Activated CD4-positive, alpha-beta T cell treated with anti-CD3 and anti-CD28 coated beads for 36 hours (primary cell): ENCODE results near the gene ACOT6. TPM values are rescaled to one million over a fixed set of nuclear protein-coding genes. Genes with fewer than 3 reads are reported as not detected.
A peak's percentile ranks its signal among the peaks of the same experiment; 100 is the strongest.
"Not testable (repeated sequence)": the region's sequence is repeated elsewhere in the genome, so short reads cannot be mapped to it uniquely, and the experiment has no call there.

ENCODE experiments used
- ATAC-seq: fragments of 200-7000 bp; cut with Tn5 transposase; one replicate; pipeline ENCODE4 v1.10.0; 2021; ENCODE audit warnings: mild to moderate bottlenecking, moderate library complexity
- CTCF ChIA-PET: fragments of 350-600 bp; sonication (Branson Sonifier 250); formaldehyde crosslinking; loops from one replicate; lab custom pipeline; 2021; ENCODE audit warnings: antibody characterized with exemption; lab: Charles Lee
- POLR2A ChIA-PET: fragments of 350-600 bp; sonication (Branson Sonifier 250); formaldehyde crosslinking; loops from one replicate; lab custom pipeline; 2021; ENCODE audit warnings: antibody characterized with exemption, inconsistent platforms; lab: Charles Lee
- DNase-seq: peaks from one replicate; pipeline ENCODE4 v3.0.0-alpha.2; 2020
- H3K27ac Mint-ChIP-seq: one replicate; pipeline ENCODE4 v1.8.0; 2021; ENCODE audit warnings: mixed read lengths
- H3K27me3 Mint-ChIP-seq: one replicate; pipeline ENCODE4 v1.8.0; 2021; ENCODE audit warnings: mixed read lengths
- H3K36me3 Mint-ChIP-seq: one replicate; pipeline ENCODE4 v1.8.0; 2021; ENCODE audit warnings: low read depth, mixed read lengths
- H3K4me1 Mint-ChIP-seq: one replicate; pipeline ENCODE4 v1.8.0; 2021; ENCODE audit warnings: mixed read lengths
- H3K4me3 Mint-ChIP-seq: one replicate; pipeline ENCODE4 v1.8.0; 2021; ENCODE audit warnings: mild to moderate bottlenecking, moderate library complexity, mixed read lengths
- H3K9me3 Mint-ChIP-seq: one replicate; pipeline ENCODE4 v1.8.0; 2021; ENCODE audit warnings: low read depth, mixed read lengths
- intact Hi-C, 2 experiments: fragments of 100-400 bp; cut with DNase I in 1 of 2; cut with micrococcal nuclease in 1 of 2; formaldehyde crosslinking; loops; one replicate each; pipeline versions ENCODE4 v1.14.2 to v1.15.1; 2022 to 2024; cut with DNase I, micrococcal nuclease
- total RNA-seq, 2 experiments: library from RNA; stranded (reverse); gene quantifications; one replicate each; pipeline ENCODE4 v1.2.3, GENCODE V29; 2021

The ACOT6 gene
- total RNA-seq, 2 experiments from 2014 or later, result 0.18 TPM; not detected in 1

DNA sequence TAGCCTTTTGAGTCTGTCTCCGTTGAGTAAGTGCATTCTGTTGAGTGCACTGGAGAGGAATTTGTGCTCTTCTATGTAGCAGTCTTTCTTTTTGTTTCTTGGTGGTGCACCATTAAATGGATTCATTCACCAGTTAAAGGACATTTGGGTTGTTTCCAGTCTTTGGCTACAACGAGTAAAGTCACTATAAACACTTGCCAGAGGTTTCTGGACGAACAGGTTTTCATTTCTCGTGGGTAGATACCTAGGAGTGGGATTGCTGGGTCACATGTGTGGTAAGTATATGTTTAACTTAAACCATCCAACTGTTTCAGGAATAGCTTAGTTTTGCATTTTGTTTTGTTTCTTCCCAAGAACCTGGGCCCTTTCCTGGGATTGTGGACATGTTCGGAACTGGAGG is 39.3 kb upstream of the ACOT6 start:
- ATAC-seq, result not testable (repeated sequence)

GRCh38 chr14:73573740-73574139 is 38.6 kb upstream of the ACOT6 start:
- Mint-ChIP-seq H3K36me3 (peaks cover 13% of the 10 kb centered on the region), H3K4me1 (peaks cover 15% of the 10 kb centered on the region)
- H3K27ac Mint-ChIP-seq, DNase-seq, H3K27me3 Mint-ChIP-seq, intact Hi-C loops, H3K4me3 Mint-ChIP-seq, H3K9me3 Mint-ChIP-seq, ATAC-seq, POLR2A ChIA-PET: not testable (repeated sequence)
- CTCF ChIA-PET, result interaction anchor here (1.1 kb wide), 1 partner anchor 80 kb away, joined by 3 read pairs; no protein-coding TSS in a partner anchor

More for the DNA sequence above, 39.3 kb upstream of the ACOT6 start:
- H3K4me3 Mint-ChIP-seq, DNase-seq, POLR2A ChIA-PET, H3K27ac Mint-ChIP-seq, intact Hi-C loops, CTCF ChIA-PET, H3K27me3 Mint-ChIP-seq, H3K9me3 Mint-ChIP-seq: not testable (repeated sequence)
- peaks cover 20% of the 10 kb centered on the region for H3K36me3 Mint-ChIP-seq
- H3K4me1 Mint-ChIP-seq, result peaks cover 20% of the 10 kb centered on the region

- H3K9me3 Mint-ChIP-seq, ATAC-seq, H3K27me3 Mint-ChIP-seq, H3K27ac Mint-ChIP-seq, H3K4me3 Mint-ChIP-seq, POLR2A ChIA-PET, DNase-seq, intact Hi-C loops: not testable (repeated sequence)
- Mint-ChIP-seq H3K4me1 (peaks cover 15% of the 10 kb centered on the region), H3K36me3 (peaks cover 12% of the 10 kb centered on the region)
- CTCF ChIA-PET, result interaction anchor here (1.1 kb wide), 1 partner anchor 80 kb away, joined by 3 read pairs; no protein-coding TSS in a partner anchor
These were observed 38.1 kb upstream of the ACOT6 start for GRCh38 chr14:73574251-73574650.

GRCh38 chr14:73576391-73576790 is 35.9 kb upstream of the ACOT6 start:
- H3K27ac Mint-ChIP-seq, result no peak overlapping the region
- peaks cover 11% of the 10 kb centered on the region for H3K36me3 Mint-ChIP-seq
- ATAC-seq, result no peak
- H3K9me3 Mint-ChIP-seq, result no peaks in the 10 kb centered on the region
- intact Hi-C loops, result no loop called here
- CTCF ChIA-PET, result interaction anchor here (1.1 to 1.9 kb wide), 2 partner anchors 9 to 11 kb away, joined by 3 to 5 read pairs; no protein-coding TSS in a partner anchor
- DNase-seq, result no peak
- peaks cover 6% of the 10 kb centered on the region for H3K4me1 Mint-ChIP-seq
- H3K27me3 Mint-ChIP-seq, result no peaks in the 10 kb centered on the region
- POLR2A ChIA-PET, result no interaction called here
- no peak overlapping the region for H3K4me3 Mint-ChIP-seq

- H3K36me3 Mint-ChIP-seq, result peaks cover 11% of the 10 kb centered on the region
- POLR2A ChIA-PET, H3K27me3 Mint-ChIP-seq, ATAC-seq, intact Hi-C loops, H3K4me3 Mint-ChIP-seq, DNase-seq, H3K9me3 Mint-ChIP-seq, H3K27ac Mint-ChIP-seq, H3K4me1 Mint-ChIP-seq: not testable (repeated sequence)
- CTCF ChIA-PET, result interaction anchor here (0.5 to 1.9 kb wide), 2 partner anchors 10 to 105 kb away, joined by 5 to 6 read pairs; no protein-coding TSS in a partner anchor
These were observed 35.1 kb upstream of the ACOT6 start for GRCh38 chr14:73577214-73577613.

GRCh38 chr14:73582102-73582979 is 30.0 kb upstream of the ACOT6 start:
- H3K4me1 Mint-ChIP-seq, H3K27ac Mint-ChIP-seq, DNase-seq, POLR2A ChIA-PET, H3K9me3 Mint-ChIP-seq, H3K36me3 Mint-ChIP-seq, intact Hi-C loops, H3K4me3 Mint-ChIP-seq, CTCF ChIA-PET, H3K27me3 Mint-ChIP-seq, ATAC-seq: not testable (repeated sequence)

DNA sequence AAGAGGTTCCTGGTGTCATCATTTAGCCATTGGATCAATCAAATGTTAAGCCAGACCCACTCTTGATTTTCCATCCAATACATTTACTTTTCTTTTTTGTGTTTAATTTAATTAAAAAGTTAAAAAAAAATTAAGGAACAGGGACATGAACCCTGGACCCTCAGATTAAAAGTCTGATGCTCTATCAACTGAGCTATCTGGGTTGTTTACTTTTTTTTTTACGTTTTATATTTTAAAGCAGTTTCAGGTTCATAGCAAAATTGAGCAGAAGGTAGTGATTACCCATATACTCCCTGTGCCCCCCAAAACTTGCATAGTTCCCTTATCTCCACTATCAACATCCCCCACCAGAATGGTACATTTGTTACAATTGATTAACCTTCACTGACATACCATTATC is 23.6 kb upstream of the ACOT6 start:
- POLR2A ChIA-PET, result no interaction called here
- H3K9me3 Mint-ChIP-seq, result no peaks in the 10 kb centered on the region
- DNase-seq (no peak), ATAC-seq (no peak)
- intact Hi-C loops, result no loop called here
- H3K4me1 Mint-ChIP-seq, result peaks cover 8% of the 10 kb centered on the region
- peaks cover under 1% of the 10 kb centered on the region for H3K36me3 Mint-ChIP-seq
- no peak overlapping the region for H3K27ac Mint-ChIP-seq
- H3K27me3 Mint-ChIP-seq, result no peaks in the 10 kb centered on the region
- CTCF ChIA-PET, result interaction anchor here (0.6 to 1.8 kb wide), 4 partner anchors 18 to 79 kb away, joined by 3 to 12 read pairs (median 4); no protein-coding TSS in a partner anchor
- H3K4me3 Mint-ChIP-seq, result no peak overlapping the region

DNA sequence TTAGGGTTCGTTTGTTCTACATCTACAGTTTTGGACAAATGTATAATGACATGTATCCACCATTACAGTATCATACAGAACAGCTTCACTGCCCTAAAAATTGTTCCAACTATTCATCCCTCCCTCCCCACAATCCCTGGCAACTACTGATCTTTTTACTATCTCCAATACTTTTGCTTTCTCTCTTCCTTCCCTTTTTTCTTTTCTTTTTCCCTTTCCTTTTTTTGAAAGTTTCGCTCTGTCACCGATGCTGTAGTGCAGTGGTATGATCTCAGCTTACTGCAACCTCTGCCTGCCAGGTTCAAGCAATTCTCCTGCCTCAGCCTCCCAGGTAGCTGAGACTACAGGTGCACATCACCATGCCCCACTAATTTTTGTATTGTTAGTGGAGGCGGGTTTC is 23.2 kb upstream of the ACOT6 start:
- H3K27me3 Mint-ChIP-seq, result no peaks in the 10 kb centered on the region
- ChIA-PET CTCF (interaction anchor here (0.5 to 1.8 kb wide), 9 partner anchors 19 to 345 kb away, joined by 3 to 12 read pairs (median 4); partner anchors contain the start of gene ACOT6), POLR2A (interaction anchor here (0.6 kb wide), 1 partner anchor 18 kb away, joined by 5 read pairs; no protein-coding TSS in a partner anchor)
- H3K36me3 Mint-ChIP-seq, result peaks cover 2% of the 10 kb centered on the region
- intact Hi-C loops, result no loop called here
- no peaks in the 10 kb centered on the region for H3K9me3 Mint-ChIP-seq
- no peak overlapping the region for H3K27ac Mint-ChIP-seq
- H3K4me3 Mint-ChIP-seq, result no peak overlapping the region
- peaks cover 9% of the 10 kb centered on the region for H3K4me1 Mint-ChIP-seq
- ATAC-seq, result no peak
- DNase-seq, result no peak

DNA sequence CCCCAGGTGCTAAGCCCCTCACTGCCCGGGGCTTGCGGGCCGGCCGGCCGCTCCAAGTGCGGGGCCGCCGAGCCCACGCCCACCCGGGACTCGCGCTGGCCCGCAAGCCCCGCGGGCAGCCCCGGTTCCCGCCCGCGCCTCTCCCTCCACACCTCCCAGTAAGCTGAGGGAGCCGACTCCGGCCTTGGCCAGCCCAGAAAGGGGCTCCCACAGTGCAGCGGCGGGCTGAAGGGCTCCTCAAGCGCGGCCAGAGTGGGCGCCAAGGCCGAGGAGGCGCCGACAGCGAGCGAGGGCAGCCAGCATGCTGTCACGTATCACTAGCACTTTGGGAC is 21.7 kb upstream of the ACOT6 start:
- DNase-seq, H3K36me3 Mint-ChIP-seq, intact Hi-C loops, ATAC-seq, H3K4me1 Mint-ChIP-seq, H3K4me3 Mint-ChIP-seq, H3K9me3 Mint-ChIP-seq, H3K27ac Mint-ChIP-seq, H3K27me3 Mint-ChIP-seq: not testable (repeated sequence)
- ChIA-PET CTCF (interaction anchor here (0.6 to 1.8 kb wide), 7 partner anchors 9 to 421 kb away, joined by 3 to 12 read pairs (median 4); no protein-coding TSS in a partner anchor), POLR2A (interaction anchor here (0.6 to 1.0 kb wide), 2 partner anchors 20 to 36 kb away, joined by 3 to 4 read pairs; no protein-coding TSS in a partner anchor)

DNA sequence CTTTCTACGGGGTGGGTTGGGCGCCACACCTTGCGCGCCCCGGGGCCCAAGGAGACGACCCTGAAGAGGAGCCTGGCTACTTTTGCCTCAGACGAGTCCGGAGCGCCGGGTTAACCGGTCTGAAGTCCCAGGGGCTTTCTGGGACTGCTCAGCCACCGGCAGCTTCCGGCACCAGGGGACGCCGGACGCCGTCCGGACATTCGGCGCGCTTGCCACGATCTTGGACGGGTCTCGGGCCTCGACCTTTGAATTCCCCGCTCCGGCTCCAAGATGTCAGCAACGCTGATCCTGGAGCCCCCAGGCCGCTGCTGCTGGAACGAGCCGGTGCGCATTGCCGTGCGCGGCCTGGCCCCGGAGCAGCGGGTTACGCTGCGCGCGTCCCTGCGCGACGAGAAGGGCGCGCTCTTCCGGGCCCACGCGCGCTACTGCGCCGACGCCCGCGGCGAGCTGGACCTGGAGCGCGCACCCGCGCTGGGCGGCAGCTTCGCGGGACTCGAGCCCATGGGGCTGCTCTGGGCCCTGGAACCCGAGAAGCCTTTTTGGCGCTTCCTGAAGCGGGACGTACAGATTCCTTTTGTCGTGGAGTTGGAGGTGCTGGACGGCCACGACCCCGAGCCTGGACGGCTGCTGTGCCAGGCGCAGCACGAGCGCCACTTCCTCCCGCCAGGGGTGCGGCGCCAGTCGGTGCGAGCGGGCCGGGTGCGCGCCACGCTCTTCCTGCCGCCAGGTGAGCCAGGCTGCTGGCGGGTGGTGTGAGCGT is 20.4 kb upstream of the ACOT6 start, which contains the start of gene ACOT4:
ACOT4 (plus strand) TSS at position 184 of the 760 bp plus-strand sequence; CDS start at position 271, 87 bp downstream.
- Mint-ChIP-seq H3K36me3 (peaks cover 2% of the 10 kb centered on the region), H3K4me1 (peaks cover 9% of the 10 kb centered on the region), H3K27me3 (no peaks in the 10 kb centered on the region), H3K9me3 (no peaks in the 10 kb centered on the region), H3K4me3 (peak within 1 kb of the TSS; percentile 65), H3K27ac (peak within 1 kb of the TSS; percentile 56)
- ChIA-PET POLR2A (interaction anchor here (1.0 kb wide), 3 partner anchors 21 to 24 kb away, joined by 3 to 4 read pairs (median 3); partner anchors contain the start of gene ACOT2), CTCF (interaction anchor here (1.4 kb wide), 2 partner anchors 14 to 21 kb away, joined by 5 to 6 read pairs; no protein-coding TSS in a partner anchor)
- ATAC-seq, result peak; percentile 85
- peak; percentile 69 for DNase-seq
- intact Hi-C loops, result loop anchor here in 1 of 2 experiments (1.0 to 2.0 kb wide), 3 partner anchors 20 to 41 kb away; partner anchors contain the start of genes ACOT2 and ACOT6

- Mint-ChIP-seq H3K4me3 (no peak overlapping the region), H3K4me1 (peaks cover 9% of the 10 kb centered on the region), H3K36me3 (peaks cover 2% of the 10 kb centered on the region), H3K27ac (no peak overlapping the region), H3K27me3 (no peaks in the 10 kb centered on the region), H3K9me3 (no peaks in the 10 kb centered on the region)
- CTCF ChIA-PET, result interaction anchor here (1.2 kb wide), 1 partner anchor 24 kb away, joined by 3 read pairs; no protein-coding TSS in a partner anchor
- POLR2A ChIA-PET, result no interaction called here
- intact Hi-C loops, result no loop called here
- DNase-seq (no peak), ATAC-seq (no peak)
These were observed 17.8 kb upstream of the ACOT6 start for GRCh38 chr14:73594491-73594890.
